Measurements from ENCODE around the gene MX1. TPM values are rescaled to one million over a fixed set of nuclear protein-coding genes. Genes with fewer than 3 reads are reported as not detected.

The MX1 gene
- total and polyA plus RNA-seq, 2 donors (not counting 3 experiments of a cell fraction or from before 2014, with no cell fraction given) = 5.9 to 25.1 TPM

GRCh38 chr21:41458121-41458520, 32.1 kb downstream of the MX1 start:
- Histone ChIP-seq H3K36me3 (ENCODE audit: control insufficient read depth in 2 of 2, extremely low read depth in 1 of 2, insufficient read depth in 2 of 2, low read length in 2 of 2) (no peaks in the 10 kb centered on the region), H3K4me1 (ENCODE audit: control insufficient read depth, extremely low read depth, insufficient read depth, low read length) (no peaks in the 10 kb centered on the region), H3K4me2 (ENCODE audit: insufficient read depth, low read length) (no peak overlapping the region), H4K20me1 (replicated peaks; ENCODE audit: control insufficient read depth, extremely low read depth, insufficient read depth, low read length) (no peaks in the 10 kb centered on the region), H3K27ac (ENCODE audit: insufficient read depth, low read depth, low read length) (no peak overlapping the region), H3K4me3 (replicated peaks in 1 of 3; ENCODE audit: insufficient read depth in 1 of 3, low read depth in 1 of 3, low read length in 3 of 3) (no peak overlapping the region), H3K27me3 (ENCODE audit: control insufficient read depth in 2 of 2, insufficient read depth in 2 of 2, low read length in 2 of 2) (no peaks in the 10 kb centered on the region), H3K9me1 (replicated peaks; ENCODE audit: control insufficient read depth, extremely low read depth, insufficient read depth, low read length) (no peaks in the 10 kb centered on the region), H3K9ac (replicated peaks; ENCODE audit: extremely low read depth, insufficient read depth, low read length) (no peak overlapping the region), H2AFZ (ENCODE audit: low read depth, low read length) (no peak overlapping the region), H3K79me2 (ENCODE audit: control insufficient read depth, insufficient read depth, low read length) (no peaks in the 10 kb centered on the region), H3K9me3 (replicated peaks; ENCODE audit: control insufficient read depth, insufficient read depth, low read length) (no peaks in the 10 kb centered on the region)
- no TSS peak for BruUV-seq (replicated peaks)
- ChIA-PET POLR2A (no interaction called here), CTCF (interaction anchor here (0.5 to 6.9 kb wide), 2 partner anchors 43 to 174 kb away, joined by 3 to 220 read pairs; no protein-coding TSS in a partner anchor)
- TF ChIP-seq POLR2AphosphoS5 (IDR thresholded peaks at IDR 0.05; ENCODE audit: insufficient read depth, low read depth, low read length) (no peak), MYC (IDR thresholded peaks at IDR 0.05; ENCODE audit: low read depth, low read length) (no peak), GATA2 (IDR thresholded peaks at IDR 0.05; ENCODE audit: insufficient read depth, insufficient read length, low read depth, low read length) (no peak), POLR2A (IDR thresholded peaks at IDR 0.05; ENCODE audit: low read depth, low read length) (no peak), EZH2 (IDR thresholded peaks at IDR 0.05; ENCODE audit: borderline replicate concordance, low read depth, low read length, severe bottlenecking) (no peak), CTCF (IDR thresholded peaks at IDR 0.05; ENCODE audit: extremely low read depth in 1 of 2, insufficient read depth in 1 of 2, low read depth in 1 of 2, low read length in 2 of 2) (no peak), JUN (IDR thresholded peaks at IDR 0.05; ENCODE audit: borderline replicate concordance, insufficient read depth, insufficient read length, low read depth) (no peak), MAX (IDR thresholded peaks at IDR 0.05; ENCODE audit: insufficient read depth, insufficient read length) (no peak), FOS (IDR thresholded peaks at IDR 0.05; ENCODE audit: borderline replicate concordance, insufficient read depth, low read length) (no peak)
- FAIRE-seq = no peak
- intact Hi-C loops (cut with micrococcal nuclease) (no loop called here), dilution Hi-C loops (cut with MboI; ENCODE audit: extremely low pct_ligation_motif_present, low sequenced_read_pairs) (no loop called here)
- no peak for DNase-seq (ENCODE audit: low read depth, low spot score)

Measured in endothelial cell of umbilical vein (primary cell).